ENCODE measurements around the gene PSEN2. TPM values are rescaled to one million over a fixed set of nuclear protein-coding genes. Genes with fewer than 3 reads are reported as not detected.
"Not testable (repeated sequence)": the region's sequence is repeated elsewhere in the genome, so short reads cannot be mapped to it uniquely, and the experiment has no call there.

Gene PSEN2
- 45.8 and 53.9 TPM in 2 replicates for total RNA-seq

DNA sequence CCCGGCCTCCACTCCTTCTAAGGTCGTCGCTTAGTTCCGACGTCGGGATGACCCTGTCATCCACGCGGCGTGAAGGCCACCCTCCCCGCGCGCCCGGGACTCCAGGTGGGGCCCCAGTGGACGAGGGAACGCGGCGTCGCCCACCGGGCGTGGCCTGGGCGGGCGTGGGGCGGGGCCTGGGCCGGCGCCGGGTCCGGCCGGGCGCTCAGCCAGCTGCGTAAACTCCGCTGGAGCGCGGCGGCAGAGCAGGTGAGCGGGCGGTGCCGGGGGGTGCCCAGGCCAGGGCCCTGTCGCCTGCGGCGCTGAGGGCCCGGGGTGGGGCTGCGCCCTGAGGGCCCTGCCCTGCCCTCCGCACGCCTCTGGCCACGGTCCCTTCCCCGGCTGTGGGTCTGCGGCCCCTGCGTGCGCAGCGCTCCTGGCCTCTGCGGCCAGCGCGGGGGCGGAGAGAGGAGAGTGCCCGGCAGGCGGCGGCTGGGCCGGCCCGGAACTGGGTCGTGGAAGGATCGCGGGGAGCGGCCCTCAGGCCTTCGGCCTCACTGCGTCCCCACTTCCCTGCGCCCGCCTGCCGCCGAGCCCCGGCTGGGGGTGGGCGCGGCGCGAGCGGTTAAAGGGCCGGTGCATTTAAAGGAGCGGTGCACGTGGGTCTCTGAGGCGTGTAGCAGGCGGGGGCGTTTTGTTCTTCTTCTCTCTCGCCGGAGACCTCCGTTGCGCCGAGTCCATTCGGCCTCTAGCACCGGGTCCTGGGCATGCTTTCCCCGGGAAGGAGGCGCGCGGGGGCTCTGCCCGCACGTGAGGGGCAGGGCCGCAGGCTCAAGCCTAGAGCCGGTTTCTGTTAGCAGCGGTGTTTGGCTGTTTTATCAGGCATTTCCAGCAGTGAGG lies at the start of gene PSEN2:
Gene PSEN2, plus strand, starts transcription at position 216 of the 879 bp plus-strand sequence. CDS start 11,292 bp downstream, outside the sequence.
- peak; percentile 55 for DNase-seq

DNA sequence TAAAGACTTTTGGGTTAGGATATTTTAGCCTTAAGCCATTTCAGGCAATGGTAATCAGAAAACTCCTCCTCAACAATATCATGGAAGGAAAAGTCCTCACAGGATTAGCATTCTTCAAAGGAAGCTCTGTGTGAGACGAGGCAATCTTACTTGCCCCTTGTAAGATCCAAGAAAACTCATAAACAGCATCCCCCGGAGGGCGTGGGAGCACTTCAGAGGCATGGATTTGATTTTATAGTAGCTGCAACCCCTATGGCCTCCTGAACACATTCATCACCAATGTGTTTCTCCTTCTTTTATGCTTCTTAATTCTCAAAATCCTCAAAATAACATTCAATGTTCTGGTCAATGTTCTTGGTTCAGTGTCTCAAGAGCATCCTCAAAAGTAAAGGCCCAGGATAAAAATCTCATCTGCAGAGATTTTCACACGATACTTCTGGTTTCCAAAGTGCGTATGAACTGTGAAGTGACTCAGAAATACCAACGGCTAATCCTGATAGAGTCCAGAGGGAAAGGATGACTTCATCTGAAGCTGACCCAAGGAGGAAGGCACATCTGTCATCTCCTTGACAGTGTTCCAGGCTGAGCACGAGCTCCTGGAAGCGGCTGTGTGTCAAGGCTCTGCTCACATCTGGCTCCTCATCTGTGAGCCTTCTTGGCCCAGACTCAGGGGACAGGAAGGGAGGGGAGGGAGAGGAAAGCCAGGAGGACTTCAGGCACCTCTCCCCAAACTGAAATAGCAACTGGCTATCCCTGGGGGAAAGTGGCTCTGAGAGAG lies 49.3 kb upstream of the PSEN2 start:
- DNase-seq, result peak; percentile 97

DNA sequence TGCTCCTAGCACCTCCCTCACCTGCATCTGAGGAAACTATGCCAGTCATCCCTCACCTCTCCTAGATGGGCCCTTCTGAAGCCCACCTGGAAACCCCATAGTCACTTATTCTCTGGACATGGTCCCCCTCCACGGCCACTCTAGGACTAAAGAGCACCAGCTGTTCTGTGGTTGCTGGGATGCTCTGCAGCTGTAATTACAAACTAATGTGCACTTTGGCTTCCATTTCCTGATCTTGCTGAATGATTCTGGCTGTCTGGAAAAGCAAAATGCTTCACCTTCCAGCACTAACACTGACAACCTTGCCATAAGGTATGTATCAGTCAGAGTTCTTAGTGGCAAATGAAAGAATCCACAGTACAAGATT lies 48.7 kb upstream of the PSEN2 start:
- DNase-seq, result peak; percentile 62

DNA sequence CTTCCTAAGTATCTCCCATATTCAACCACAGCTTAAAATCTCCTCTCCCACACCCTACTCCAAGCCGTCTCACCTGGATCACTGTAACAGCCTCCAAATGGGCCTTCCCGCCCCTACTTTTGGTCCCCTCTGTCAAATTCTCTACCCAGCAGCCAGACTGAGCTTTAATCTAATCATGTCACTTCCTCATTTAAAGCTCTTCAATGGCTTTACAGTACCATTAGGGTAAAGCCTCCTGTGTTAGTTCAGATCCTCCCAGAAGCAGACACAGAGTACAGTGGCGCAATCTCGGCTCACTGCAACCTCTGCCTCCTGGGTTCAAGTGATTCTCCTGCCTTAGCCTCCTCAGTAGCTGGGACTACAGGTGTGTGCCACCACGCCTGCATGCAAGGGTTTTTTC lies 46.8 kb upstream of the PSEN2 start:
- no peak for DNase-seq

DNA sequence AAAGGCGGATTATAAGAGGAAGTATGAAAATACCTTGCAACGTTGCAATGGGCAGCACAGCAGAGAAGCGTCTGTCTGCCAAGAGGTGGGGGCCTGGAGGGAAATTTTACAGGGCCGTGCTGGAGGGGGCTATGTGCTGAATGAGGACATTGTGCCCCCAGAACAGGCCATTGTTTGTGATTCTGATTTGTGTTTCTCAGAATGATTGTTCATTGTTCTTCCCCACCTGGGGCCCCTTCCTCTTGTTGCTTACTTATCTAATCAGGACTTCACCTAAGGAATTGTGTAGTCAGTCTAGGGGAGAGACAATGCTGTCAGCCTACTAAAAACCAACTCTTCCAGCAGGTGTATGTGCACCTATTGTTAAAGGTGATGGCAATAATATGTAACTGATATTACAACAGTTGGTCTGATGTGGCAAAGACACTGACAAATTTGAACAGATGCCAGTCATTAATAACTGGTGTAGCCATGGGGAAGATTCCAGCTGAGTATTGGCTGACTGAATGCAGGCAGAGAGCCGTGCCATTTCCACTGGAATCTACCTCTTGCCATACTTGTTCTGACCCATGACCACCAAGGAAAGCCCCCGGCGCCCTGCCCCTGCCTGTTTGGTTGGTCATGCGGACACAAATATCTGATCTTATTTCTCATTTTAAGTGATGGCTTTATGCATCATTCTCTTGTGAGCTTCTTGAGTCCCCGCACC lies 45.2 kb upstream of the PSEN2 start:
- DNase-seq, result peak; percentile 33

DNA sequence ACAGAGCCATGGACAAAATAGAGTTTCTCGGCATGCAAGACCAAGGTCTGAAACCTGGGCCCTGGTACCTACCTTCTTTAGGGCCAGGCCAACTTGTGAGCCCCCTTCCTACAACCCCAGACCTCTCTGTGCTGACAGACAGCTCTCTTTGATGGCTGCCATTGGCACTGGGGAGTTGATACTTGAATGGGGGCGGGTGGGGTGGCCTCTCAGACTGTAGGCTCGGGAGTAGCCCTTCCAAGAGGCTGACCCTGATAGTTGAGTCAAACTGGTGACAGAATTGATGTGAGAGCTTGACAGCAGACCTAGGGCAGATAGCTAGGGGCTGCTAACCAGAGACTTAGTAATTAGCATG lies 44.7 kb upstream of the PSEN2 start:
- DNase-seq, result no peak

DNA sequence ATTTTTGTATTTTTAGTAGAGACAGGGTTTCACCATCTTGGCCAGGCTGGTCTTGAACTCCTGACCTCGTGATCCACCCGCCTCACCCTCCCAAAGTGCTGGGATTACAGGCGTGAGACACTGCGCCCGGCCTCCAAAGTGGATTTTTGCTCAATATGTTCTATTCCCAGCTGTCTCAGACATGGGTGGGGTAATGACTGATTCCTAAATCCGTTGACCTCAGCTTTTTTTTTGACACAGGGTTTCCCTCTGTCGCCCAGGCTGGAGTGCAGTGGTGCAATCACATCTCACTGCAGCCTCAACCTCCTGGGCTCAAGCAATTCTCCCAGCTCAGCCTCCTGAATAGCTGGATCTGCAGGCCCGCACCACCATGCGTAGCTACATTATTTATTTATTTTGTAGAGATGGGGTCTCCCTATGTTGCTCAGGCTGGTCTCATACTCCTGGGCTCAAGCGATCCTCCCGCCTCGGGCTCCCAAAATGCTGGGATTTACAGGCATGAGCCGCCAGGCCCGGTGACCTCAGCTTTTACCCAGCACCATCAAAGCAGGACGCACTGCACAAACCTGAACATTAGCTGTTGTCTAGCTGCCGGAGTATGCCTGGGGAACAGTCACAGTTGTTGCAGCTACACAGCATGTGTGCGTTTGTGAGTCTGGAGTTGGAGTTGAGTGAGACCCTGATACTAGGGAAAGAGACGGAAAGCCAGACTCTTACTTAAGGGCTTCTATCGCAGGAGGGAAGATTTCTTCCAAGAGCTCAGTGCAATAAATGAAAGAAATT lies 43.7 kb upstream of the PSEN2 start:
- no peak for DNase-seq

DNA sequence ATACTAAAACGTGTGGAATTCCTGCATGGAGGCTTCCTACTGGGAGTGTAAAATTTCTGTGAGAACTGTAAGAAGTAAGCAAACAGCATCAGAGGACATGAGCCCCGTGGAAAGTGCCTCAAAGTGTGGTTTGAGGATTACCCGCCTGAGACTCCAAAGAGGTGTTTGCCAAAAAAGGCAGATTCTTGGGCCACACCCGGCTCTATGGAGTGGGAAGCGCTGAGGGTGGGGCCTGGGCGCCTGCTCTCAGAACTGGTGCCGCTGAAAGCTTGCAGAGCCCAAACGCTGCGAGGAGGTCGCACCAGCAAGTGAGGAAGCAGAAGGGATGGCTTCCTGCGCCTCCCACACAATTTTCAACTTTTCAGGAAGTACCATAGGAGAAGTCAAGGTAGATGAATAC lies 43.0 kb upstream of the PSEN2 start:
- DNase-seq, result no peak

DNA sequence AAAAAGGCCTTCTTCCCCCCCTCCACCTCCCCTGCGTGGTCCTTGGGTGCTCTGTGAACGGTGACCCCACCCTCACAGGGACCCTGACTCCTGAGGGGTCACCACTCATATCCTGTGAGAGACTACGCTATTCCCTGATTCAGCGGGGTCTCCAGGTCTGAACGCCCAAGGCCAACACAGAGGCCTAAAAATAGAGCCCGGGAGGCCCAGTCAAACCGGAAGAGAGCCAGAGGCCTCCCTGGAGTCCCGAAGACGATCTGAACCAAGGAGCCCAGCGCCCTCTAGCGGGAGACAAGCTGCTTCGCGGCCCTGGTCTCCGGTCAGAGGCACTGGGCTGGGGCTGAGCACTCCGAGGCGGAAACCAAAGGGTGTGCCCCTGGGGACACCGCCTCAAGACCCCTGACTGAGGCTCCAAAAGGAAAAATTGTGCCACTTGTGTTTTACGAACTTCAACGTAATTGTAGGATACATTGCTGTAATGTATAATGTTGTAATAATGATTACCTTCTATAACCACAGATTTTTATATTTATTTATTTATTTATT lies 42.4 kb upstream of the PSEN2 start:
- peak; percentile 97 for DNase-seq

DNA sequence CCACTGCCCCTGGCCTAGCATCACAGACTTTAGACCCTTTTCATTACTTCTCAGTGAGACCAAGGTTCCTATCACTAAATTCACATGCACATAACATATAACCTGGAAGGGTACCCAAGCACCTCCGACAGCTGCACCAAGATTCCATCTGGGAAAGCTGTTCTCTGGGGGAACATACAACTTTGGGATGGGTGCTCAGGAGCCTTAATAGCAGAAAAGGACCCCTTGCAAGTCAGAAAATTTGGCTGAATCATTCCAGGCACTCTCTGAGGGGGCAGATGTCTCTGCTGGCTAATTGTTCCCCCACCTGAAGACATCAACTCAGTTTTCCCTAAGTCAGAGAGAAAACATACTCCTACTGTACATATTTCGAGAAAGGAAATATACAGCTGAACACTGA lies 41.3 kb upstream of the PSEN2 start:
- DNase-seq, result no peak

DNA sequence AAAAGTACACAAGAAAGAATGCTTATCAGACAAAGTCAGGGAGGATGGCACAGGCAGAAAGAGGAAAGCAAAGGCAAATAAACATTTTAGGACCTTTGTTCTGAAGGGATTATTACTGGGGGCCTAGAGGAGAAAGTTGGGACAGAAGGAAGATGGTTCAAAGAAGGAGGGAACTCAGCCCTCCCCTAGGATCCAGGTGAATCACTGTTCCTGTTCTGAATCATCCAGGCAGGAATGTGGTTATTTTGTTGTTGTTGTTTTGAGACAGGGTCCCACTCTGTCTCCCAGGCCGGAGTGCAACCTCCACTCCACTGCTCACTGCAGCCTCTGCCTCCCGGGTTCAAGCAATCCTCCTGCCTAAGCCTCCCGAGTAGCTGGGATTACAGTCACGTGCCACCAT lies 38.5 kb upstream of the PSEN2 start:
- no peak for DNase-seq

DNA sequence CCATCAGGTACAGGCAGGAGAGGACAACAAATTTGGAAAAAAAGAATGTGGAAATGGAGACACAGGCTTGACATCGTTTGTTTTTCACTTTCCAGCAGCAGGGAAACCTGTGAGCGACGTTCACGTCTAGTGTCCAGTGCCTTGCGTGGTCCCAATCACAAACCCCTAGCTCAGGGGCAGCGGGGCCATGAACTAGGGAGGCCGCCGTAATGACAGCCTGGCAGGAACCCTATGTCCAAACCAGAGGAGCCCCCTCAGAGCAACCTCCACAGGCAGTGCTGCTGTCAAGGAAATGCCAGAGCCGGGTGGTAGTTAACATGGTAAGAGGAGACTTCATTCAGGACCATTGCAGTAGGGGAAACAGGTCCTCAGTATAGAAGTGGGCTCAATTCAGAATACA lies 37.8 kb upstream of the PSEN2 start:
- DNase-seq, result no peak

DNA sequence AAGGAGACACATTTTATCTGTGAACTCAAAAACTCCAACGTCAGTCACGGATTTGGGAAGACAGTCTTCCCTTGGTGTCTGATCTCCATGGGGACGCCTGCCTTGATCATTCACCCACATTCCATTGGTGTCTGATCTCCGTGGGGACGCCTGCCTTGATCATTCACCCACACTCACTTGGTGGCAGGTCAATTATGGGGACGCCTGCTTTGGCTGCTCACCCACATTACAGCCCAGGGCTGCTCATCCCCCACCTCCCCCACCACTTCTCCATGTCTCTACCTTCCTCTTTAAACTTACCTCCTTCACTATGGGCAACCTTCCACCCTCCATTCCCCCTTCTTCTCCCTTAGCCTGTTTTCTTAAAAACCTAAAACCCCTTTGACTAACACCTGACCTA lies 36.2 kb upstream of the PSEN2 start:
- not testable (repeated sequence) for DNase-seq

DNA sequence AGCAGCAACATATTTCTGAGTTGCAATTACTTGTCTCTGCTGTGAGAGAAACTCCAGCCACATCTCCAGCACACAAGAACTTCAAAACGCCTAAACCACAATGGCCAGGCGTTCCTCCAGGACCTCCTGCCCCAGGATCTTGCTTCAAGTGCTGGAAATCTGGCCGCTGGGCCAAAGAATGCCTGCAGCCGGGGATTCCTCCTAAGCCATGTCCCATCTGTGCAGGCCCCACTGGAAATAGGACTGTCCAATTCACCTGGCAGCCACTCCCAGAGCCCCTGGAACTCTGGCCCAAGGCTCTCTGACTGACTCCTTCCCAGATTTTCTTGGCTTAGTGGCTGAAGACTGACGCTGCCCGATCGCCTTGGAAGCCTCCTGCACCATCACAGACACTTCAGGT lies 35.0 kb upstream of the PSEN2 start:
- DNase-seq, result not testable (repeated sequence)

DNA sequence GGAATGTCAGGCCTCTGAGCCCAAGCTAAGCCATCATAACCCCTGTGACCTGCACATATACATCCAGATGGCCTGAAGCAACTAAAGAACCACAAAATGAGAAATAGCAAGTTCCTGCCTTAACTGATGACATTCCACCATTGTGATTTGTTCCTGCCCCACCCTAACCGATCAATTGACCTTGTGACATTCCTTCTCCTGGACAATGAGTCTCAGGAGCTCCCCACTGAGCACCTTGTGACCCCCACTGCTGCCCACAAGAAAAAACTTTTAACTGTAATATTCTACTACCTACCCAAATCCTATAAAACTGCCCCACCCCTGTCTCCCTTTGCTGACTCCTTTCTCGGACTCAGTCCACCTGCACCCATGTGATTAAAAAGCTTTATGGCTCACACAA lies 32.5 kb upstream of the PSEN2 start:
- DNase-seq, result not testable (repeated sequence)

DNA sequence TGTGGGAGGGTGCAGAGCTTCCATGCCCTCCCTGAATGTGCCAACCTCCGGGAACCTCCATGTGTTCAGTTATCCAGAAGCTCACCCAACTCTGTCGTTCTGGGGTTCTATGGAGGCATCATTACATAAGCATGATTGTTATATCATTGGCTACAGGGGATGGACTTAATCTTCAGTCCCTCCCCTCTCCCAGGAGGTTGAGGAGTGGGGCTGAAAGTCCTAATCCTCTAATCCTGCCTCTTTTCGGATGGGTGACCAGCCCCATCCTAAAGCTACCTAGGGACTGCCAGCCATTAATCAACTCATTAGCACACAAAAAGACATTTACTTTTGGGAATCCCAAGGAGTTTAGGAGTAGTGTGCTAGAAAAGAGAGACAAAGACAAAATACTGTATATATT lies 32.0 kb upstream of the PSEN2 start:
- no peak for DNase-seq

DNA sequence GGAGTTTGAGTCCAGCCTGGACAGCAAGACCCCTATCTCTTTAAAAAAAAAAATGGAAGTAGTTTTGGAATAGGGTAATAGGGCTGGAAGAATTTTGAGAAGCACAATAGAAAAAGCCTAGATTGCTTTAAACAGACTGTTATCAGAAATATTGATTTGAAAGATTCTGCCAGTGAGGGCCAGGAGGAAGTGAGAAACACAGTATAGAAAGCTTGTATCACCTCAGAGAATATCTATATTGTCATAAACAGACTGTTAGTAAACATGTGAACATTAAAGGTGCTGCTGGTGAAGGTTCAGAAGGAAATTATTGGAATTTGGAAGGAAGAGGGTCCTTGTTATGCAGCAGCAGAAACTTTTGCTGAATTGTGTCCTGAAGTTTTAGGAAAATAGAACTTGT lies 24.8 kb upstream of the PSEN2 start:
- no peak for DNase-seq

DNA sequence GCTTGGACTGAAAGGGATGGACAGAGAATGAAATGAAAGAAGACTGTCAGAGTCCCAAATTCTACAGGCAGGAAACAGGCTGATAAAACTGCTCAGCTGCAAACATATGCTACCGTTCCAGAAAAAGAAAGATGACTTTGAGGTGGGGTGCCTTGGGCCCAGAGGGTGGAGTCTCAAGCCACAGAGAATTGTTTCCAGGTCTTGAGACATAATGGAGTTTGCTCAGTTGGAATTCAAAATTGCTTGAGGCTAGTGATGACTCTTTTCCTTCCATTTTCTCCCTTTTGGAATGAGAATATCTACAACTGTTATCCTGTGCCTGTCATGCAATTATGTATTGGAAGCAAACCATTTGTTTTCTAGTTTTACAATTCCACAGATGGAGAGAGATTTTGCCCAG lies 23.6 kb upstream of the PSEN2 start:
- DNase-seq, result no peak

DNA sequence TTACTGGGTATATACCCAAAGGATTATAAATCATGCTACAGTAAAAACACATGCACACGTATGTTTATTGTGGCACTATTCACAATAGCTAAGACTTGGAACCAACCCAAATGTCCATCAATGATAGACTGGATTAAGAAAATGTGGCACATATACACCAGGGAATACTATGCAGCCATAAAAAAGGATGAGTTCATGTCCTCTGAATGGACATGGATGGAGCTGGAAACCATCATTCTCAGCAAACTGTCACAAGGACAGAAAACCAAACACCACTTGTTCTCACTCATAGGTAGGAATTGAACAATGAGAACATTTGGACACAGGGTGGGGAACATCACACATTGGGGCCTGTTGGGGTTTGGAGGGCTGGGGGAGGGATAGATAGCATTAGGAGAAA lies 15.9 kb upstream of the PSEN2 start:
- DNase-seq, result not testable (repeated sequence)

DNA sequence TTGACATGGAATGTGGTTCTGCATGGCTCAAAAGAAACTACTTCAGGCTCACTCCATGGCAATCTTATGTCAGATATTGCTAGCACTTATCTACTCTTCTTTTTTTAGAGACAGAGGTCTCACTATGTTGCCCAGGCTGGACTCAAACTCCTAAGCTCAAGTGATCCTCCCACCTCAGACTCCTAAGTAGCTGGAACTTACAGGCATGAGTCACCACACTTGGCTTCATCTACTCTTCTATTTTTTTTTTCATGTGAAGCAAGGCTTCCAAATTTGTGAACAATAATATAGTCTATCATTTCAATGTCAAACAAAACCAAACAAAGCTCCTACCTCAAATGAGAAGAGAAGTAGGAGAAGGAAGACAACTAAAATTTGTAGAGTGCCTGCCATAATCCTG lies 7.5 kb upstream of the PSEN2 start:
- no peak for DNase-seq

DNA sequence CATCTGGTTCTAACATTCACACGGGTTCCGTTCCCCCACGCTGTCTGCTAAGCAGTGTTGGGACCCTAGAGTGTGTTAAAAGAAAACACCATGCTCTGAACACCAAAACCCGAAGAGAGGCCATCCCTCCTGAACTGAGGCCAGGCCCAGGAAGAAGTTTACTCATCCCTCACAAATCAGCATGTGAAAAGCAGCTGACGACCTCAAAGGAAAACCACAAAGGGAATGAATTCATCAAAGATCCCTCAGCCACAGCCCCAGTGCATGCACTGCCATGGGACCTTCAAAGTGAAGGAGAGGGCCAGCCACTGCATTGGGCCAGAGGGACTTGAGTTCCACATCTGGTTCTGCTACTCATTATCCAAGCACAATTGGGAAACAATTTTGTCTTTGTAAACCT lies 7.0 kb upstream of the PSEN2 start:
- DNase-seq, result no peak

DNA sequence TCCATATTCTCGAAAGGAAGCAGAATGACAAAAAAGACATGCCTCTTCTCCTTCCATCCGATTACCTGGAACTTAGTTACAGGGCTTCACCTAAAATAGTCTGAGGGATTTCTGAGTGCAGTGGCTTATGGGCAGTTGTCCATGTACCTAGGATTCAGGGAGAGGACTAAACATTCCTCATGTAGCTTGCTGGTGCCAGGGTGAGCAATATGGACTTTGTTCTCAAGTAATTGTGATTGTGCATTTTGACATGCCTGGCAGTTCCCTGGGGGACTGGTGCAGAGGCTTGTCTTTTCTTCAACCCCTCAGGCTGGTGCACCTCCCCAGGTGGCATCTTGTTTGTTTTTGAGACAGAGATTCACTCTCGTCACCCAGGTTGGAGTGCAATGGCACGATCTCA lies 6.1 kb upstream of the PSEN2 start:
- DNase-seq, result no peak
